HG03196 (cell line): ENCODE data around the gene RAB40A.

ENCODE experiments used
- ATAC-seq: cut with Tn5 transposase; IDR thresholded peaks from one replicate; pipeline ENCODE4 v1.9.1; 2021; ENCODE audit not compliant: unreplicated experiment

RAB40A gene

GRCh38 chrX:103519389-103519788 is at the start of gene RAB40A:
Gene RAB40A (minus strand): TSS chrX:103519489. CDS start chrX:103500756, 18,733 bp downstream.
- ATAC-seq: no peak

GRCh38 chrX:103565752-103566151 is 46.5 kb upstream of the RAB40A start:
- ATAC-seq: no peak

DNA sequence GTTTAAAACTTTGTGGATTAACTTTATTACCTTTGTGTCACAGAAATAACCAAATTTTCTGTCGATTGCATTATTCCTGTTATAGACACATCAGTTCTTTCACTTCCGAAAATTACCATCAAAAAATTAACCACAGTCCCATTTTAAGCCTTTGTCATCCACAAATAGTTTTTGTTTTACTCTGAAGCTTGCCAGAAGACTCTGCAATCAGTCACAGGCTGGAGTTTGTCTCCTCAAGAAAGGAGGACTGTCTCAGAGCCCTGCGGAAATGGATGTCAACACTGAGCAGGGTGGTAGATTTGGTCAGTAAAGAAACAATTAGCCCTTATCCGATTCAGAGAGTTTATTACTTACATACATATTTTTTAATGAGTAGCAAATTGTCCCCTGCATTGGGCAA is 45.9 kb upstream of the RAB40A start:
- no peak for ATAC-seq

GRCh38 chrX:103562801-103563200 is 43.5 kb upstream of the RAB40A start:
- ATAC-seq: no peak

GRCh38 chrX:103560256-103560655 is 41.0 kb upstream of the RAB40A start:
- ATAC-seq: no peak

GRCh38 chrX:103556963-103557612 is 37.8 kb upstream of the RAB40A start:
- ATAC-seq: no peak

- peak; percentile 96 for ATAC-seq
Observed at GRCh38 chrX:103554687-103555424, 35.6 kb upstream of the RAB40A start.

DNA sequence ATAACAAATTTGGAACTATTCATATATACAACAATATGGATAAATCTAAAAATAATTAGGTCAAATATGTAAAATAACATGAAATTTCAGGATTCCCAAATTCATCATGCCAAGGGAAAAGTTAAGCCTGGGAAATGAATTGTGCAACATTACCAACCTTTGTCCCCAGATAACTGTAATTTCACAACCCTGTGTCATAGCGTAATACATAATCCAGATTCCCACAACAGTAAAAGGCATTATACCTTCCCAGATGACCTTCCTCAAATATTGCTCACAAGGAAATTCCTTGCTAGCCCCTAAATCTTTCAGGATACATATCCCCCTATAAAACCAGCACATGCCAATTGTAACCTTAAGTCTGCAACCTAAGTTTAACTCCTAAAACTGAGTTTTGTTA is 32.9 kb upstream of the RAB40A start:
- ATAC-seq: no peak

DNA sequence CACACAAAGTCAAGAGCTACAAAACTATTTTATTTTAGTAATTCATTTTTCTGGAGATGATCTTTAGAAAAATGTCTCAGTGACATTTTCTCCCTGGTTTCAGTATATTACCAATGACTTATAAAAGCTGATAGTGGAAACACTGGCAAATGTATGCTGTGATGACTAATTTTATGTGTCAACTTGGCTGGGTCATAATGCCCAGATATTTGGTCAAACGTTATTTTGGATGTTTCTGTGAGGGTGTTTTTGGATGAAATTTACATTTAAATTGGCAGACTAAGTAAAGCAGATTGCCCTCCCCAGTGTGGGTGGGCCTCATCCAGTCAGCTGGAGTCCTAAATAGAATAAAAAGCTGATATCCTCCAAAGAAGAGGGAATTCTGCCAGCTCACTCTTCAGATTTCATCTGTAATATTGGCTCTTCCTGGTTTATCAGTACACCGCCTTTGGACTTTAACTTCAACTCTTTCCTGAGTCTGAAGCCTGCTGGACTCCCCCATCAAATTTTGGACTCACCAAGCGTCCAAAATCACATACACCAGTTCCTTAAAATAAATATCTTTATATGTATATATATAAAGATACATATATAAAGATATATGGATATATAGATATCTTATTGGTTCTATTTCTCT is 31.2 kb upstream of the RAB40A start:
- no peak for ATAC-seq

DNA sequence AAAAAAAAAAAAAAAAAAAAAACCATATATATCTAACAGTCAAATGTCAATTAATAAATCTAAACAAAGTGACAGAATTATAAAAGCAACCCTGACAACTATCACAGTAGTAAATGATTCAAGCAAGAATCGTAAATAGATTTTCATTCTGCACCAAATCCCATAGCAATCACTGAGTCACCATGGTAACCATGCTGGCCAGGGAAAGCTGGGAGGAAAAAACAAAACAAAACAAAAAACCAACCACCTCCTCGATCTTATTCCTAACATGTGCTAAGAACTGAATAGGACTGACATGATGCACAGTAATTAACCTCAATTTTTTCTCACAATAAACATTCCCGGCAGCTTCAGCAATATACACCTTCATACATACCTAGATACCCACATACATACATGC is 30.6 kb upstream of the RAB40A start:
- no peak for ATAC-seq

- no peak for ATAC-seq
Observed at GRCh38 chrX:103540145-103540544, 20.9 kb upstream of the RAB40A start.

- ATAC-seq: no peak
Observed at GRCh38 chrX:103539695-103540094, 20.4 kb upstream of the RAB40A start.

- no peak for ATAC-seq
Observed at GRCh38 chrX:103538728-103539127, 19.4 kb upstream of the RAB40A start.

DNA sequence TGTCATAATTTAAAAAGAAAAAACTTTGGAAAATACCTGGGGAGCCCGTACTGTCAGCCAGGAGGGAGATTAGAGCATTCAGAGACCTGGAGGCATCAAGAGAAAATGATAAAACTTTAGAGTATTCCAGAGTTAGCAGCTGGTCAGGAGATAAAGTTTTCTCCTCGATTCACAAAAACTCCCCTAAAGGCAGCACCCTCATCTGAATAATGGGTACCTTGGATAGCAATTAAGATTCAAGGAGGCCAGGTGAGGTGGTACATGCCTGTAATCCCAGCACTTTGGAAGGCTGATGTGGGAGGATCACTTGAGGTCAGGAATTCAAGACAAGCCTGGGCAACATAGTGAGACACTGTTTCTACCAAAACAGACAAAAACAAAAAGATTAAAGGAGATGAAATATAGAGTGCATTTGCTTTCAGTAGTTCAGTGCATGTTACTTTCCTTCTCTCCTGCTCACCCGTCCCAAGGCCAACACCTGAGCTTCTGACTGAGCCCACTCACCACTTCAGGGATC is 18.6 kb upstream of the RAB40A start:
- no peak for ATAC-seq

- ATAC-seq: no peak
Observed at GRCh38 chrX:103536732-103537131, 17.4 kb upstream of the RAB40A start.

GRCh38 chrX:103536071-103536470 is 16.8 kb upstream of the RAB40A start:
- ATAC-seq: no peak

DNA sequence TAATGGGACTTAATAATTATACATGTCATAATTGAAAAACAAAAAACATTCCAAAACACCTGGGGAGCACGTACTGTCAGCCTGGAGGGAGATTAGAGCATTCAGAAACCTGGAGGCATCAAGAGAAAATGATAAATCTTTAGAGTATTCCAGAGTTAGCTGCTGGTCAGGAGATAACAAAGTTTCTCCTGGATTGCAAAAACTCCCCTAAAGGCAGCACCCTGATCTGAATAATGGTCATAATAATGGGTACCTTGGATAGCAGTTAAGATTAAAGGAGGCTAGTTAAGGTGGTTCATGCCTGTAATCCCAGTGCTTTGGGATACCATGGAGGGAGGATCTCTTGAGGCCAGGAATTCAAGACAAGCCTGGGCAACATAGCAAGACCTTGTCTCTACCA is 15.9 kb upstream of the RAB40A start:
- ATAC-seq: no peak

GRCh38 chrX:103533511-103534216 is 14.4 kb upstream of the RAB40A start:
- ATAC-seq: no peak

GRCh38 chrX:103531002-103531401 is 11.7 kb upstream of the RAB40A start:
- ATAC-seq: no peak

DNA sequence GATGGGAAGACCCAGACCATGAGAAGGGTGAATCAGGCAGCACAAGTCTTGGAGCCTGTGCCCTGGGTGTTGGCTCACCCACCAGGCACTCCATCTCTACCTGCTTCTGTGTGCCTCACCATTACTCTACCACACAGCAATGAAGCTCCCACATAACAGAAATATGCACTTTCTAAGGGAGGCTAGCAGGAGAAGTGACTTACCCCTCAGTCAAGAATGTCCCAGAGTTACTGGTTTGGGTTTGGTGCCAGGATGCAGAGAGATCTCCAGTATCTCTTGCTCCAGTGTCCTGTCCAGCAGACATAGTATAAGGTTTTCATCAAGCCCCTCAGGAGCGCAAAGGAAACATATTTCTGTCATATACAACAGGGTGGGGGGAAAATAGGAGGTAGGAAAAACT is 11.3 kb upstream of the RAB40A start:
- ATAC-seq: no peak

DNA sequence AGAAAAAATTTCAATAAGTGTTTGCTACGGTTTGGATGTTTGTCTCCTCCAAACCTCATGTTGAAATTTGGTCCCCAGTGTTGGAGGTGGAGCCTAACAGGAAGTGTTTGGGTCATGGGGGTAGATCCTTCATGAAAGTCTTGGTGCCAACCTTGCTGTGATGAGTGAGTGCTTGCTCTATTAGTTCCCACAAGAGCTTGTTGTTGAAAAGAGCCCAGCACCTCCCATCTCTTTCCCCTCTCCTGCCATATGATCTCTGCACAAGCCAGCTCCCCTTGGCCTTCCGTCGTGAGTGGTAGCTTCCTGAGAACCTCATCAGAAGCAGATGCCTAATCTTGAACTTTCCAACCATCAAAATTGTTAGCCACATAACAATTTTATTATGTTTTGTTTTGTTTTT is 10.3 kb upstream of the RAB40A start:
- ATAC-seq: no peak
